ENCODE results near the gene INSL6. TPM values are rescaled to one million over a fixed set of nuclear protein-coding genes. Genes with fewer than 3 reads are reported as not detected.

The INSL6 gene
- total and polyA plus RNA-seq, 2 of the 8 experiments (the other 6 are each of a cell fraction or from before 2014, with no cell fraction given), result not detected

GRCh38 chr9:5191985-5192384, 6.5 kb upstream of the INSL6 start:
- H3K9ac ChIP-seq (replicated peaks in 1 of 4; ENCODE audit: extremely low read depth in 1 of 4, low read depth in 3 of 4, low read length in 3 of 4), result no peak overlapping the region
- H3K27ac ChIP-seq (ENCODE audit: low read depth, low read length), result no peak overlapping the region
- no peaks in the 10 kb centered on the region for H3K79me1 ChIP-seq (ENCODE audit: low read depth, low read length)
- H4K20me1 ChIP-seq (replicated peaks in 1 of 2; ENCODE audit: control insufficient read depth in 1 of 2, insufficient read depth in 2 of 2, low read length in 2 of 2), result no peaks in the 10 kb centered on the region
- no peak for DNase-seq (ENCODE audit: low read depth in 1 of 2, low spot score in 2 of 2)
- TF ChIP-seq ATF2 (IDR thresholded peaks at IDR 0.05; ENCODE audit: low read length), result no peak
- no peak overlapping the region for H2AK5ac ChIP-seq (ENCODE audit: low read depth, low read length)
- no peak overlapping the region for H3K4me3 ChIP-seq (ENCODE audit: extremely low read depth in 1 of 4, insufficient read depth in 2 of 4, low read depth in 3 of 4, low read length in 4 of 4)
- no peak overlapping the region for H2BK120ac ChIP-seq (replicated peaks; ENCODE audit: low read depth, low read length)
- H2BK15ac ChIP-seq (ENCODE audit: low read length), result no peak overlapping the region
- H3K27me3 ChIP-seq (replicated peaks in 1 of 4; ENCODE audit: control insufficient read depth in 3 of 4, extremely low read depth in 1 of 4, insufficient read depth in 3 of 4, low read length in 3 of 4), result no peaks in the 10 kb centered on the region
- H2BK5ac ChIP-seq (ENCODE audit: low read depth, low read length), result no peak overlapping the region
- no peak overlapping the region for H2AFZ ChIP-seq (ENCODE audit: low read length)
- H3K18ac ChIP-seq (ENCODE audit: extremely low read depth, low read length), result no peak overlapping the region
- no peak overlapping the region for H4K91ac ChIP-seq (replicated peaks; ENCODE audit: insufficient read length, low read length)
- H4K5ac ChIP-seq (ENCODE audit: insufficient read length, low read depth, low read length), result no peak overlapping the region
- no peak overlapping the region for H3K23ac ChIP-seq (ENCODE audit: insufficient read length)
- H3K23me2 ChIP-seq (ENCODE audit: low read depth, low read length), result no peaks in the 10 kb centered on the region
- H3K4me1 ChIP-seq (replicated peaks in 1 of 4; ENCODE audit: control insufficient read depth in 3 of 4, insufficient read depth in 4 of 4, low read length in 3 of 4), result no peaks in the 10 kb centered on the region
- no peak overlapping the region for H3K4ac ChIP-seq (replicated peaks; ENCODE audit: insufficient read length, low read depth, low read length)
- H3K56ac ChIP-seq (replicated peaks; ENCODE audit: insufficient read length, low read depth, low read length), result no peak overlapping the region
- H4K8ac ChIP-seq (ENCODE audit: extremely low read depth, insufficient read depth, low read length), result no peak overlapping the region
- ChIA-PET POLR2A (ENCODE audit: partially characterized antibody) (no interaction called here), CTCF (ENCODE audit: partially characterized antibody) (interaction anchor here (0.9 to 1.4 kb wide), 4 partner anchors 135 to 409 kb away, joined by 3 to 4 read pairs (median 4); no protein-coding TSS in a partner anchor)
- 91% methylated on average over 3 of the region's 3 CpGs; no CpG with 5 or more reads in 1 of the 2 experiments for WGBS, 2 experiments (ENCODE audit: extremely low coverage in 1 of 2, insufficient coverage in 1 of 2, insufficient read length in 1 of 2, insufficient replicate concordance in 2 of 2, low coverage in 1 of 2, low lambda C conversion rate in 2 of 2, missing lambda C conversion rate in 1 of 2)
- no peak for FAIRE-seq
- H2BK20ac ChIP-seq (ENCODE audit: low read length), result 0 out of 2 replicates have a peak overlapping the region, but pooled peaks have one; percentile 3
- H3K36me3 ChIP-seq (ENCODE audit: control insufficient read depth in 2 of 4, insufficient read depth in 4 of 4, low read length in 3 of 4), result no peaks in the 10 kb centered on the region
- no peak overlapping the region for H3K14ac ChIP-seq (ENCODE audit: insufficient read length)
- no peaks in the 10 kb centered on the region for H3K9me3 ChIP-seq (ENCODE audit: insufficient read depth in 2 of 2, low read depth in 1 of 2, low read length in 1 of 2)
- H3K4me2 ChIP-seq (ENCODE audit: insufficient read depth in 1 of 2, low read depth in 2 of 2, low read length in 2 of 2), result no peak overlapping the region
- no peak overlapping the region for H2BK12ac ChIP-seq (ENCODE audit: low read depth, low read length)
- H3K79me2 ChIP-seq (ENCODE audit: control insufficient read depth in 1 of 2, insufficient read depth in 2 of 2, low read length in 2 of 2), result no peaks in the 10 kb centered on the region

Measured in H1 (cell line).